GM21576 (cell line): Measurements from ENCODE around the gene IER2.
"Not testable (repeated sequence)": the region's sequence is repeated elsewhere in the genome, so short reads cannot be mapped to it uniquely, and the experiment has no call there.

Source experiments
- ATAC-seq: cut with Tn5 transposase; IDR thresholded peaks from one replicate; pipeline ENCODE4 v1.9.1; 2021; ENCODE audit warnings: mild to moderate bottlenecking, moderate library complexity; ENCODE audit not compliant: unreplicated experiment

IER2 gene

GRCh38 chr19:13162724-13163608 lies 12.8 kb downstream of the IER2 start:
- ATAC-seq: peak; percentile 37

DNA sequence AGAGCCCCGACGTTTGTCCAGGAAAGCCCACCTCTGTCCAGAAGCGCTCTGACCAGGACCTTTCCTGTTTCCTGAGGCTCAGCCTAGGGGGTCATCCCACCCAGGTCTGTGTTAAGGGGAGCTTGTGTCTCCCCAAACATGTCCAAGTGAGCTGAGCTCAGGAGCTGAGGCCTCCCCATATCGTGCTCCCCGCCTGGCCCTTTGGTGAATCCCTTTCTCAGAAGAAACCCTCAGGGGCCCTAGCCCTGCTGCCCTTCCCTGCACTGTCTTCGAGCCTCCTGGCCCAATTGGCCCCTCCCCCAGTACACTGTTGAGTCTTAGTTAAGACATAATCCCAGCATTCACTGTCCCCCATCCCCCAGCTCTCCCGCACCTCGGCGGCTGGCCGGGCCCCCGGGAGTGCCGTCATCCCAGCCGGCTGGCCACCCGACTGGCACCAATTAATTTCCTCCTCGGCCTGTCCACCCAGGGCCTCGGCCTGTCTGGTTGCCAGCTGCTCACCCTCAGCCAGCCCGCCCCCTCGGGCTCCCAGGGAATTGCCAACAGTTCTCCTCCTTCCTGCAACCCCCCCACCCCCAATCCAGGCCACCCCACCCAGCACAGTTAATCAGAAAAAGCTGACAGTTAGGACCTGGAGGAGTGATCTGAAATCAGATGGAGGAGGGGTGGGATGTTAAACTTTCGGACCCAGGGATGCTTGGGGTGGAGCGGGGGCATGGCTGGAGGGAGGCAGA lies 13.6 kb downstream of the IER2 start:
- ATAC-seq: no peak

DNA sequence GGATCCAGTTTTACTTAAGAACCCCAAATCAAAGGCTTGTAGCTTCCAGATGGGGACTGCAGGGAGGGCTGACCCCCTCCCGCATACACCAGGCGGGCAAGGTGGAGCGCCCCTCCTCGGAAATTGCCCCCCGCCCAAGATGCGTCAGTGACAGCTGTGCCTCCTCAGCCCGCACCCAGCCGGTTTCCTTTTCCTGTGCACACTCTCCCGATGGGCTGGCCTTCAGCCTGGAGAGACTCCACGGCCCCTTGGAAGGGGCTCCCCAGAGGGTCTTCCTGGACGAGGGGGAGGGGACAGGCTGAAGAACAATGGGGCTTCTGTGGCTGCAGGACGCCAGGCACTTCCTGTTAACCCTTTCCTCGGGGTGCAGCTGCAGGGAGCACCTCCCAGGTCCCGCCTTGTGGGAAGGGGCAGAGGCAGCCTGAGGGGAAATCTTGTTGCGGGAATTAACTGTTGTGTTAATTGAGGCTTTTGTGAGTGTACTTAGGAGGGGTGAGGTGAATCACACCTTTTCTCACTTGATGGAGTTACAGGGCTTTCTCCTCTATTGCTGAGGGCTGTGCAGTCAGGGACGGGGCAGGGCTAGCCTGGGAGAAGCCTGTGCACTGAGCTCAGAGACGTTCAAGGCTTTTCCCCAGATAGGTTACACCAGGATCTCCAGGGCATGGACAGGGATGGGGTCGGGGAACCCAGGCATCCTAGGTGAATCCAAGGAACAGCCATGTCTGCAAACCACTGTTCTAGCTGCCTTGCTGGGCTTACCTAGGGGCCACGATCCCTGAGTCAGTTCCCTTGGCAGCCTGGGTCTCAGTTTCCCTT lies 14.3 kb downstream of the IER2 start:
- ATAC-seq: no peak

GRCh38 chr19:13165162-13165997 lies 15.2 kb downstream of the IER2 start:
- no peak for ATAC-seq

- ATAC-seq: not testable (repeated sequence)
These were observed 15.9 kb downstream of the IER2 start for GRCh38 chr19:13166151-13166550.

- ATAC-seq: no peak
These were observed 19.6 kb downstream of the IER2 start for GRCh38 chr19:13169769-13170168.

DNA sequence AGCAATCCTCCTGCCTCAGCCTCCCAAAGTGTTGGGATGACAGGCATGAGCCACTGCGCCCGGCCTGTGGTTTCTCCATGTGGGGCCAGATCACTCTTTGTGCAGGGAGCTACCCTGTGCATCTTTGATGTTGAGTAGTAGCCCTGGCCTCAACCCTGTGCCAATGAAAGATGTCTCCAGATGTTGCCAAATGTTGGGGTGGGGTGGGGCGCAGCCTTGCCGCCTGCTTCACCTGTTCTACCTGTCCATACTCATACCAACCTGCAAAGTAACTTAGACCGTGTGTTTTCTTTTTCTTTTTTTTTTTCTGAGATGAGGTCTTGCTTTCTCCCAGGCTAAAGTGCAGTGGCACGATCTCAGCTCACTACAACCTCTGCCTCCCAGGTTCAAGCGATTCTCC lies 20.9 kb downstream of the IER2 start:
- ATAC-seq: no peak

- no peak for ATAC-seq
These were observed 22.3 kb downstream of the IER2 start for GRCh38 chr19:13172346-13173138.

GRCh38 chr19:13173139-13173737 lies 23.0 kb downstream of the IER2 start:
- ATAC-seq: no peak

DNA sequence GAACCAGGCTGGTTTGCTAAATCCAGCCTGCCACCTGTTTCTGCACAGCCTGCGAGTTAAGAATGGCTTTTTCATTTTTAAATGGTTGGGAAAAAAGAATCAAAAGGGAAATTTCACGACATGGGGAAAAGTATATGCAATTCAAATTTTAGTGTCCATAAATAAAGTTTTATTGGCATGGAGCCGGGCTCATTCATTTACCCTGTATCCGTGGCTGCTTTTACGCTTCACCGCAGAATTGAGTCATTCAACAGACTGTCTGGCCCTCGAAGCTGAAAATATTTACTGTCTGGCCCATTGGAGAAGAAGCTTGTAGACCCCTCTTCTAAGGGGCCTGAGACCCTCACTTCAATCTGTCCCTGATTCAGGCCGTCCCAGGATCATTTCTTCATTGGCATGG lies 26.1 kb downstream of the IER2 start:
- no peak for ATAC-seq

DNA sequence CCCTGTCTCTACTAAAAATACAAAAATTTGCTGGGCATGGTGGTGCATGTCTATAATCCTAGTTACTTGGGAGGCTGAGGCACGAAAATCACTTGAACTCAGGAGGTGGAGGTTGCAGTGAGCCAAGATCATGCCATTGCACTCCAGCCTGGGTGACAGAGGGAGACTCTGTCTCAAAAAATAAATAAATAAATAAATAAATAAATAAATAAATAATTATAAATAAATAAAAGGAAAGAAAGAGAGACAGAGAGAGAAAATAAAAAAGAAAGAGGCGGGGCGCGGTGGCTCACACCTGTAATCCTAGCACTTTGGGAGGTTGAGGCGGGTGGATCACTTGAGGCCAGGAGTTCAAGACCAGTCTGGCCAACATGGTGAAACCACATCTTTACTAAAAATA lies 27.4 kb downstream of the IER2 start:
- not testable (repeated sequence) for ATAC-seq

GRCh38 chr19:13178291-13178690 lies 28.1 kb downstream of the IER2 start:
- not testable (repeated sequence) for ATAC-seq

DNA sequence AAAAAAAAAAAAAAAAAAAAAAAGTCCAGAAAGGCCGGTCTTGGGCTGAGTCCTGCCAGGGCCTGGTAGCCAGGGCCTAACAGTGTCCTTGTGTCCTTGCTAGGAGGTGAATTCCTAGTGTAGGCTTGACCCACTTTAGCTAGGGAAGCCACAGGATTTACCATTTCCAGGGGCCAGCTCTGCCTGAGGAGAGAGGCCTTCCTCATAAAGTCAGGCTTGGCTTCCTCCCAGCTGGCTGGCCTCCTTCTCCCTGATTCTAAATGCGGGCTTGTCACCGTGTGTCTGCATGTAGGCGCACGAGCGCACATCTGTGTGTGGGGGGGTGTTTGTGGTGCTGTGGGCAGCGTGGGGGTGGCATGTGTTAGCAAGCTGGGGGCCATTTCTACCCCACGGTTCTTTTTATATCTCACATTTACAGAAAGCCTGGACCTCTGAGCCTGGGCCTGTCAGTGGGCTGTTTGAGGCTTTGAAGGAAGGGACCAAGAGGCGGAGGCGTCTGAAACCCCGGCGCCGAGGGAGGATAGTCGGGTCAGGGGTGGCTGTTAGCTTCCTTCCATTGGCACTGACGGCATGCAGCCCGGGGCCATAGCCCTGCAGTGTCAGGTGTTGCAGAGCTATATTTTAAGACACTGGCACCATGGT lies 31.7 kb downstream of the IER2 start:
- no peak for ATAC-seq

GRCh38 chr19:13184926-13185325 lies 34.7 kb downstream of the IER2 start:
- ATAC-seq: not testable (repeated sequence)

DNA sequence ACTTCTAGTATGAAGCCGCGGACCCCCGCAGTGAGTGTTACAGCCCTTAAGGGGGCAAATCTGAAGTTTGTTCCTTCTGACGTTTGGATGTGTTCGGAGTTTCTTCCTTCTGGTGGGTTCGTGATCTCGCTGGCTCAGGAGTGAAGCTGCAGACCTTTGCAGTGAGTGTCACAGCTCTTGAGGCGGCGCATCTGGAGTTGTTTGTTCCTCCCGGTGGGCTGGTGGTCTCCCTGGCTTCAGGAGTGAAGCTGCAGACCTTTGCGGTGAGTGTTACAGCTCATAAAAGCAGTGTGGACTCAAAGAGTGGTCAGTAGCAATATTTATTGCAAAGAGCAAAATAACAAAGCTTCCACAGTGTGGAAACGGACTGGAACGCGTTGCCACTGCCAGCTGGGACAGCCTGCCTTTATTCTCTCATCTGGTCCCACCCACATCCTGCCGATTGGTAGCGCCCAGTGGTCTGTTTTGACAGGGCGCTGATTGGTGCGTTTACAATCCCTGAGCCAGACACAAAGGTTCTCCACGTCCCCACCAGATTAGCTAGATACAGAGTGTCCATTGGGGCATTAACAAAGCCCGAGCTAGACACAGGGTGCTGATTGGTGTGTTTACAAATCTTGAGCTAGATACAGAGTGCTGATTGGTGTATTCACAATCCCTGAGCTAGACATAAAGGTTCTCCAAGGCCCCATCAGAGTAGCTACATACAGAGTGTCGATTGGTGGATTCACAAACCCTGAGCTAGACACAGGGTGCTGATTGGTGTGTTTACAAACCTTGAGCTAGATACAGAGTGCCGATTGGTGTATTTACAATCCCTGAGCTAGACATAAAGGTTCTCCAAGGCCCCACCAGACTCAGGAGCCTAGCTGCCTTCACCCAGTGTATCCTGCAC lies 35.8 kb downstream of the IER2 start:
- ATAC-seq: not testable (repeated sequence)

GRCh38 chr19:13186688-13187087 lies 36.5 kb downstream of the IER2 start:
- ATAC-seq: not testable (repeated sequence)

DNA sequence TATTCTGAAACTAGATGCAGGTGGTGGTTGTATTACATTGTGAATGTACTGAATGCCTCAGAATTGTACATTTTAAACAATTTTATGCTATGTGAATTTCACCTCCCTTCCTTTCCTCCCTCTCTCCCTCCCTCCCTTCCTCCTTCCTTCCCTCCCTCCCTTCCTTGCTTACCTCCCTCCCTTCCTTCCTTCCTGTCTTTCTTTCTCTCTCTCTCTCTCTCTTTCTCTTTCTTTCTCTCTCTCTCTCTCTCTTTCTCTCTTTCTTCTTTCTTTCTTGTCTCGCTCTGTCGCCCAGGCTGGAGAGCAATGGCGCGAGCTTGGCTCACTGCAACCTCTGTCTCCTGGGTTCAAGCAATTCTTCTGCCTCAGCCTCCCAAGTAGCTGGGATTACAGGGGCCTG lies 37.2 kb downstream of the IER2 start:
- no peak for ATAC-seq

GRCh38 chr19:13189600-13189999 lies 39.4 kb downstream of the IER2 start:
- no peak for ATAC-seq
